ENCODE results near the gene FAM120A.

Gene FAM120A

GRCh38 chr9:93557366-93558137, 106.1 kb downstream of the FAM120A start:
- no peak for DNase-seq (ENCODE audit: low read depth, low spot score)

GRCh38 chr9:93558503-93558902, 107.0 kb downstream of the FAM120A start:
- DNase-seq (ENCODE audit: low read depth, low spot score), result no peak

- DNase-seq (ENCODE audit: low read depth, low spot score), result no peak
Observed at GRCh38 chr9:93560991-93561390, 109.5 kb downstream of the FAM120A start.

GRCh38 chr9:93562157-93562556, 110.7 kb downstream of the FAM120A start:
- DNase-seq (ENCODE audit: low read depth, low spot score), result no peak

GRCh38 chr9:93565089-93565488, 113.6 kb downstream of the FAM120A start:
- no peak for DNase-seq (ENCODE audit: low read depth, low spot score)

- DNase-seq (ENCODE audit: low read depth, low spot score), result peak; percentile 97
Observed at GRCh38 chr9:93566408-93567270, 115.2 kb downstream of the FAM120A start.

GRCh38 chr9:93567271-93567959, 115.9 kb downstream of the FAM120A start:
- DNase-seq (ENCODE audit: low read depth, low spot score), result no peak

GRCh38 chr9:93568169-93568568, 116.7 kb downstream of the FAM120A start:
- no peak for DNase-seq (ENCODE audit: low read depth, low spot score)

GRCh38 chr9:93569621-93570174, 118.2 kb downstream of the FAM120A start:
- DNase-seq (ENCODE audit: low read depth, low spot score), result no peak

GRCh38 chr9:93572221-93572620, 120.7 kb downstream of the FAM120A start:
- DNase-seq (ENCODE audit: low read depth, low spot score), result no peak

GRCh38 chr9:93572636-93573515, 121.4 kb downstream of the FAM120A start:
- no peak for DNase-seq (ENCODE audit: low read depth, low spot score)

- no peak for DNase-seq (ENCODE audit: low read depth, low spot score)
Observed at GRCh38 chr9:93573516-93573828, 122.0 kb downstream of the FAM120A start.

GRCh38 chr9:93574091-93574899, 122.8 kb downstream of the FAM120A start:
- DNase-seq (ENCODE audit: low read depth, low spot score), result no peak

- no peak for DNase-seq (ENCODE audit: low read depth, low spot score)
Observed at GRCh38 chr9:93574900-93575795, 123.7 kb downstream of the FAM120A start.

- no peak for DNase-seq (ENCODE audit: low read depth, low spot score)
Observed at GRCh38 chr9:93575796-93576257, 124.3 kb downstream of the FAM120A start.

GRCh38 chr9:93576258-93577077, 125.0 kb downstream of the FAM120A start, which contains the start of gene PHF2:
TSS of gene PHF2 (plus strand) at chr9:93576584. CDS start at chr9:93576774, 190 bp downstream.
- DNase-seq (ENCODE audit: low read depth, low spot score), result no peak

GRCh38 chr9:93577078-93577974, 125.8 kb downstream of the FAM120A start:
- DNase-seq (ENCODE audit: low read depth, low spot score), result no peak

Measured in activated CD4-positive, CD25-positive, alpha-beta regulatory T cell treated with anti-CD3 and anti-CD28 coated beads, Interleukin-2, amount 50 U/mL, for 16 hours (primary cell).